ENCODE data around the gene NPAS4. TPM values are rescaled to one million over a fixed set of nuclear protein-coding genes. Genes with fewer than 3 reads are reported as not detected.

Gene NPAS4
- total and polyA plus RNA-seq, 9 of the 15 experiments (the other 6 are each of a cell fraction or from before 2014, with no cell fraction given): not detected

- no peak for TF ChIP-seq CHD4 (IDR thresholded peaks at IDR 0.05; ENCODE audit: insufficient read depth, insufficient replicate concordance, low read depth, low read length, poor library complexity, severe bottlenecking)
Observed at GRCh38 chr11:66468691-66469090, 47.9 kb downstream of the NPAS4 start (continued).

DNA sequence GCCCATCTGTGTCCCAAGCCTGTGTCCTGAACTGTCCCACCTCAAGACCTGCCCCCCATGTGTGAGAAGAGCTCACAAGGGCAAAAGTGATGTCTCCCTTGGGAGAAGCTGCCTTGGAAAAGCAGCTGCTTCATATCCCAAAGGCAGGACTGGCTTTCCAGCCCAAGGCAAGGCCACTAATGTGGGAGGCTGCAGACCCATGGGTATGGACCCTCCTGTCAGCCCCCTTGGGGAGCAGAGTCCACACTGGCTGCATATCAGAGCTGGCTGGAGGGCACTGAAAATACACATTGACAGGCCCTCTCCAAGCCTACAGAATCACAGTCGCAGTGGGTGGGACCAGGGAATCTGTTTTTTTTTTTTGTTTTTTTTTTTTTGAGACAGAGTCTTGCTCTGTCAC is 48.6 kb downstream of the NPAS4 start:
- no peak overlapping the region for H3K4me2 ChIP-seq (ENCODE audit: insufficient read depth, low read length)
- TF ChIP-seq TARDBP (IDR thresholded peaks at IDR 0.05) (no peak), ZNF384 (IDR thresholded peaks at IDR 0.05; ENCODE audit: low read depth, low read length) (peak; percentile 45), CBFA2T3 (IDR thresholded peaks at IDR 0.05) (peak; percentile 36; the same call in 1 of the 2 replicates)
- no peak overlapping the region for H3K27ac ChIP-seq (ENCODE audit: extremely low read depth, low read depth, low read length)
- no peak overlapping the region for H2AFZ ChIP-seq (ENCODE audit: low read depth, low read length)
- intact Hi-C loops (cut with micrococcal nuclease): no loop called here
- WGBS (ENCODE audit: insufficient coverage, low coverage, missing lambda C conversion rate): 57% methylated on average over 1 of the region's 1 CpG
- H4K20me1 ChIP-seq (replicated peaks; ENCODE audit: control insufficient read depth, insufficient read depth, low read length): peaks cover 6% of the 10 kb centered on the region; the same call in 1 of the 2 replicates
- H3K9me3 ChIP-seq (replicated peaks; ENCODE audit: control insufficient read depth, insufficient read depth, low read depth, low read length): no peaks in the 10 kb centered on the region
- H3K4me3 ChIP-seq: no peak overlapping the region
- BruUV-seq (replicated peaks): no TSS peak
- CTCF ChIA-PET (ENCODE audit: low intra/inter-chr PET ratio): no interaction called here
- ATAC-seq (no peak), DNase-seq (ENCODE audit: extremely low read depth in 1 of 4, low spot score in 3 of 4) (no peak), FAIRE-seq (no peak)
- no peaks in the 10 kb centered on the region for H3K79me2 ChIP-seq (ENCODE audit: control insufficient read depth, insufficient read depth, low read length)
- POLR2A ChIA-PET: interaction anchor here (0.6 to 1.7 kb wide), 4 partner anchors 10 to 887 kb away, joined by 3 to 11 read pairs (median 3); partner anchors contain the start of gene DPP3
- H3K9ac ChIP-seq (ENCODE audit: insufficient read depth in 1 of 2, low read depth in 2 of 2, low read length in 2 of 2): no peak overlapping the region
- in situ Hi-C loops (cut with MboI): no loop called here
- H3K4me1 ChIP-seq (replicated peaks in 1 of 2; ENCODE audit: control insufficient read depth in 2 of 2, insufficient read depth in 2 of 2, low read length in 2 of 2): peaks cover 0 to 27% of the 10 kb centered on the region in 2 experiments; a peak in 3 of 5 replicates
- no peaks in the 10 kb centered on the region for H3K27me3 ChIP-seq (ENCODE audit: control insufficient read depth in 2 of 2, insufficient read depth in 2 of 2, low read length in 2 of 2)
- no peaks in the 10 kb centered on the region for H3K9me1 ChIP-seq (ENCODE audit: control insufficient read depth, insufficient read depth, low read length)
- peaks cover 3% of the 10 kb centered on the region; the same call in 1 of the 3 replicates for H3K36me3 ChIP-seq (ENCODE audit: control insufficient read depth, insufficient read depth, low read length)

GRCh38 chr11:66470015-66470414 is 49.2 kb downstream of the NPAS4 start:
- no peaks in the 10 kb centered on the region for H3K9me3 ChIP-seq (replicated peaks; ENCODE audit: control insufficient read depth, insufficient read depth, low read depth, low read length)
- H3K36me3 ChIP-seq (ENCODE audit: control insufficient read depth, insufficient read depth, low read length): peaks cover 3% of the 10 kb centered on the region; the same call in 1 of the 3 replicates
- peaks cover 0 to 27% of the 10 kb centered on the region in 2 experiments; a peak in 3 of 5 replicates for H3K4me1 ChIP-seq (replicated peaks in 1 of 2; ENCODE audit: control insufficient read depth in 2 of 2, insufficient read depth in 2 of 2, low read length in 2 of 2)
- H3K27me3 ChIP-seq (ENCODE audit: control insufficient read depth in 2 of 2, insufficient read depth in 2 of 2, low read length in 2 of 2): no peaks in the 10 kb centered on the region
- H4K20me1 ChIP-seq (replicated peaks; ENCODE audit: control insufficient read depth, insufficient read depth, low read length): 0 out of 2 replicates have a peak, but pooled peaks cover 6% of the 10 kb centered on the region
- no TSS peak for BruUV-seq (replicated peaks)
- no peak overlapping the region for H3K4me3 ChIP-seq
- 71% methylated on average over 3 of the region's 3 CpGs for WGBS (ENCODE audit: insufficient coverage, low coverage, missing lambda C conversion rate)
- no peak for FAIRE-seq
- intact Hi-C loops (cut with micrococcal nuclease) (no loop called here), in situ Hi-C loops (cut with MboI) (no loop called here)
- no peak overlapping the region for H2AFZ ChIP-seq (ENCODE audit: low read depth, low read length)
- no peak for DNase-seq (ENCODE audit: extremely low read depth in 1 of 4, low spot score in 3 of 4)
- no peak overlapping the region for H3K9ac ChIP-seq (ENCODE audit: insufficient read depth in 1 of 2, low read depth in 2 of 2, low read length in 2 of 2)
- CTCF ChIA-PET (ENCODE audit: low intra/inter-chr PET ratio): no interaction called here
- ATAC-seq: no peak
- H3K27ac ChIP-seq (ENCODE audit: extremely low read depth, low read depth, low read length): no peak overlapping the region
- no peaks in the 10 kb centered on the region for H3K9me1 ChIP-seq (ENCODE audit: control insufficient read depth, insufficient read depth, low read length)
- no peaks in the 10 kb centered on the region for H3K79me2 ChIP-seq (ENCODE audit: control insufficient read depth, insufficient read depth, low read length)
- POLR2A ChIA-PET: interaction anchor here (0.6 to 0.9 kb wide), 2 partner anchors 10 to 38 kb away, joined by 3 to 4 read pairs; partner anchors contain the start of gene DPP3
- H3K4me2 ChIP-seq (ENCODE audit: insufficient read depth, low read length): no peak overlapping the region
- TF ChIP-seq ZNF785 (CRISPR knock-in tag; IDR thresholded peaks at IDR 0.05) (no peak), NCOA2 (IDR thresholded peaks at IDR 0.05; ENCODE audit: partially characterized antibody in 2 of 2) (no peak), GATAD2B (IDR thresholded peaks at IDR 0.05; ENCODE audit: borderline replicate concordance) (no peak), ETS2 (tag; IDR thresholded peaks at IDR 0.05; ENCODE audit: borderline replicate concordance, poor library complexity, severe bottlenecking) (no peak), ZNF140 (CRISPR knock-in tag; IDR thresholded peaks at IDR 0.05) (no peak), RB1 (IDR thresholded peaks at IDR 0.05; ENCODE audit: low read depth) (no peak), ZNF586 (CRISPR knock-in tag; conservative IDR thresholded peaks at IDR 0.05) (no peak), TCFL5 (CRISPR knock-in tag; conservative IDR thresholded peaks at IDR 0.05) (no peak), FOXM1 (IDR thresholded peaks at IDR 0.05; ENCODE audit: low read depth) (no peak), FOXM1 (CRISPR knock-in tag; IDR thresholded peaks at IDR 0.05; ENCODE audit: low read depth) (no peak), XRCC5 (IDR thresholded peaks at IDR 0.05; ENCODE audit: low read depth, low read length) (no peak)
- TF ChIP-seq, protein P1, sequence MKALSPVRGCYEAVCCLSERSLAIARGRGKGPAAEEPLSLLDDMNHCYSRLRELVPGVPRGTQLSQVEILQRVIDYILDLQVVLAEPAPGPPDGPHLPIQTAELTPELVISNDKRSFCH (CRISPR knock-in tag; IDR thresholded peaks at IDR 0.05): no peak
- TF ChIP-seq, protein P1 (tag; IDR thresholded peaks at IDR 0.05): no peak
